Kidney epithelial cell (primary cell): ENCODE data around the gene TRPV2. TPM values are rescaled to one million over a fixed set of nuclear protein-coding genes. Genes with fewer than 3 reads are reported as not detected.

Experiments
- DNase-seq: peaks from one replicate; pipeline ENCODE4 v3.0.0-alpha.2; 2010; ENCODE audit warnings: low read depth
- H3K27me3 ChIP-seq: 2 replicates; pipeline ENCODE4 v1.6.0; 2011; ENCODE audit warnings: low read length; ENCODE audit not compliant: control insufficient read depth, insufficient read depth
- H3K36me3 ChIP-seq: 2 replicates; pipeline ENCODE4 v1.5.1; 2011; ENCODE audit warnings: low read length; ENCODE audit not compliant: control insufficient read depth, insufficient read depth
- H3K4me3 ChIP-seq: 2 replicates; pipeline ENCODE4 v1.5.1; 2011; ENCODE audit warnings: low read depth, mild to moderate bottlenecking, control low read depth, low read length
- CTCF ChIP-seq: IDR thresholded peaks from 2 replicates; pipeline ENCODE4 v1.5.1; 2011; ENCODE audit warnings: mild to moderate bottlenecking, moderate library complexity, low read length, control low read depth, inconsistent platforms; ENCODE audit not compliant: insufficient read depth, poor library complexity, severe bottlenecking
- total RNA-seq: library from RNA; depleted of rRNA; stranded (reverse); fragments of >200 nt; gene quantifications from 2 replicates; pipeline ENCODE4 v1.2.3, GENCODE V29; 2015

The TRPV2 gene
- total RNA-seq, 1 donor from 2014 or later, result 3.8 TPM

- H3K4me3 ChIP-seq, result no peak overlapping the region
- no peak for TF ChIP-seq CTCF
- DNase-seq, result peak; percentile 82
These were observed 3.9 kb downstream of the TRPV2 start for GRCh38 chr17:16419074-16419928.

DNA sequence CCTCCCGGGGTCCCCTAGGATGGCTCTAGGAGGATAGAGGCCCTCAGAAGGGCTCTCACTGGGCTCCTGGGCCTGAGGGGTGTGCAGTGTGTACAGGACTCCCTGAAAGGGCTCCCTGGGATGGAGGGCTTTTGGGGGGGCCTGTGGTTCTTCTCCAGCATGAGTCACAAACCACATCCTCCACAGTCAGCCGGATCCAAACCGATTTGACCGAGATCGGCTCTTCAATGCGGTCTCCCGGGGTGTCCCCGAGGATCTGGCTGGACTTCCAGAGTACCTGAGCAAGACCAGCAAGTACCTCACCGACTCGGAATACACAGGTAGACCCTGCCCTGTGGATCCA lies 4.5 kb downstream of the TRPV2 start:
- no peaks in the 10 kb centered on the region for H3K36me3 ChIP-seq
- no peak for DNase-seq
- H3K27me3 ChIP-seq, result no peaks in the 10 kb centered on the region
- H3K4me3 ChIP-seq, result no peak overlapping the region
- no peak for TF ChIP-seq CTCF

More at GRCh38 chr17:16419074-16419928, 3.9 kb downstream of the TRPV2 start:
- no peaks in the 10 kb centered on the region for H3K36me3 ChIP-seq
- H3K27me3 ChIP-seq, result no peaks in the 10 kb centered on the region

DNA sequence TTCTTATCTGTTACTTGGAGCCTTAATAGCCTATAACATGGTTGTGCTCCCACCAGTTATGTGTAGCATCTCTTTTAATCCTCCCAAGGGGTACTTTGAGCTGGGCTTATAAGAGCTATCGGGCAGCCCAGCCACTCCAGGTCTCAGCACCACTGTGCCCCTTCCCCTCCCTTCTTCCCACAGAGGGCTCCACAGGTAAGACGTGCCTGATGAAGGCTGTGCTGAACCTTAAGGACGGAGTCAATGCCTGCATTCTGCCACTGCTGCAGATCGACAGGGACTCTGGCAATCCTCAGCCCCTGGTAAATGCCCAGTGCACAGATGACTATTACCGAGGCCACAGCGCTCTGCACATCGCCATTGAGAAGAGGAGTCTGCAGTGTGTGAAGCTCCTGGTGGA lies 7.0 kb downstream of the TRPV2 start:
- H3K36me3 ChIP-seq, result no peaks in the 10 kb centered on the region
- H3K27me3 ChIP-seq, result peaks cover 3% of the 10 kb centered on the region
- DNase-seq, result no peak
- no peak for TF ChIP-seq CTCF
- H3K4me3 ChIP-seq, result no peak overlapping the region

GRCh38 chr17:16423226-16423872 lies 8.0 kb downstream of the TRPV2 start:
- TF ChIP-seq CTCF, result no peak
- Histone ChIP-seq H3K27me3 (peaks cover 3% of the 10 kb centered on the region), H3K4me3 (no peak overlapping the region), H3K36me3 (no peaks in the 10 kb centered on the region)
- DNase-seq, result no peak

GRCh38 chr17:16425202-16425601 lies 9.8 kb downstream of the TRPV2 start:
- no peak for DNase-seq
- peaks cover 3% of the 10 kb centered on the region for H3K27me3 ChIP-seq
- H3K36me3 ChIP-seq, result no peaks in the 10 kb centered on the region
- TF ChIP-seq CTCF, result no peak
- no peak overlapping the region for H3K4me3 ChIP-seq
